GM19438 (cell line): ENCODE measurements around the gene SRPK2.

ENCODE experiments used
- ATAC-seq: cut with Tn5 transposase; IDR thresholded peaks from one replicate; pipeline ENCODE4 v1.9.1; 2021; ENCODE audit warnings: low read depth; ENCODE audit not compliant: unreplicated experiment

The SRPK2 gene

GRCh38 chr7:105153531-105153930 is 235.2 kb downstream of the SRPK2 start:
- no peak for ATAC-seq

- ATAC-seq = no peak
Observed at GRCh38 chr7:105151152-105151551, 237.6 kb downstream of the SRPK2 start.

GRCh38 chr7:105149827-105150226 is 238.9 kb downstream of the SRPK2 start:
- ATAC-seq = no peak

- ATAC-seq = no peak
Observed at GRCh38 chr7:105141068-105141467, 247.7 kb downstream of the SRPK2 start.

GRCh38 chr7:105139381-105139780 is 249.3 kb downstream of the SRPK2 start:
- ATAC-seq = no peak

- ATAC-seq = no peak
Observed at GRCh38 chr7:105137898-105138297, 250.8 kb downstream of the SRPK2 start.

- no peak for ATAC-seq
Observed at GRCh38 chr7:105136221-105136620, 252.5 kb downstream of the SRPK2 start.

GRCh38 chr7:105133986-105134655 is 254.6 kb downstream of the SRPK2 start:
- ATAC-seq = no peak

GRCh38 chr7:105133358-105133757 is 255.4 kb downstream of the SRPK2 start:
- ATAC-seq = no peak

- no peak for ATAC-seq
Observed at GRCh38 chr7:105132835-105133234, 255.9 kb downstream of the SRPK2 start.

GRCh38 chr7:105132335-105132734 is 256.4 kb downstream of the SRPK2 start:
- ATAC-seq = no peak

GRCh38 chr7:105131890-105132289 is 256.8 kb downstream of the SRPK2 start:
- no peak for ATAC-seq

- ATAC-seq = no peak
Observed at GRCh38 chr7:105131033-105131656, 257.6 kb downstream of the SRPK2 start.

GRCh38 chr7:105130580-105130979 is 258.1 kb downstream of the SRPK2 start:
- ATAC-seq = no peak

- ATAC-seq = no peak
Observed at GRCh38 chr7:105130048-105130447, 258.7 kb downstream of the SRPK2 start.

- no peak for ATAC-seq
Observed at GRCh38 chr7:105127179-105127578, 261.5 kb downstream of the SRPK2 start.

GRCh38 chr7:105126436-105126975 is 262.2 kb downstream of the SRPK2 start:
- ATAC-seq = no peak

- ATAC-seq = no peak
Observed at GRCh38 chr7:105125745-105126144, 263.0 kb downstream of the SRPK2 start.

- ATAC-seq = no peak
Observed at GRCh38 chr7:105122619-105123018, 266.1 kb downstream of the SRPK2 start.

- ATAC-seq = no peak
Observed at GRCh38 chr7:105118612-105119600, 269.8 kb downstream of the SRPK2 start.
